Muscle of leg (tissue), 11 donors: ENCODE measurements around the gene RPS19BP1. TPM values are rescaled to one million over a fixed set of nuclear protein-coding genes. Genes with fewer than 3 reads are reported as not detected.
"Not testable (repeated sequence)": the region's sequence is repeated elsewhere in the genome, so short reads cannot be mapped to it uniquely, and the experiment has no call there.

Source experiments
- DNase-seq: peaks from one replicate; pipeline ENCODE4 v3.0.0; 2013
- H3K27ac ChIP-seq: one replicate; pipeline ENCODE4 v1.5.1; 2013; ENCODE audit warnings: mild to moderate bottlenecking, low read length, control low read depth
- H3K27me3 ChIP-seq: one replicate; pipeline ENCODE4 v1.6.1; 2013; ENCODE audit warnings: low read length; ENCODE audit not compliant: control insufficient read depth, insufficient read depth
- H3K36me3 ChIP-seq: one replicate; pipeline ENCODE4 v1.6.1; 2013; ENCODE audit warnings: low read length; ENCODE audit not compliant: control insufficient read depth, insufficient read depth
- H3K4me1 ChIP-seq: one replicate; pipeline ENCODE4 v1.6.1; 2013; ENCODE audit warnings: low read length; ENCODE audit not compliant: control insufficient read depth, insufficient read depth
- H3K4me3 ChIP-seq: one replicate; pipeline ENCODE4 v1.5.1; 2013; ENCODE audit warnings: low read length, control low read depth
- H3K9me3 ChIP-seq: replicated peaks from 2 replicates; pipeline ENCODE4 v1.6.1; 2013; ENCODE audit warnings: low read depth, low read length; ENCODE audit not compliant: control insufficient read depth
- WGBS: methylation state at CpG from one replicate; pipeline ENCODE4 v1.1.5; 2013; ENCODE audit warnings: missing lambda C conversion rate; ENCODE audit not compliant: insufficient coverage; 5-methylcytosine and 5-hydroxymethylcytosine counted together
- polyA plus RNA-seq, 8 donors: library from polyadenylated mRNA; unstranded; fragments of 120-200 nt; gene quantifications; one replicate each; pipeline versions ENCODE4 v1.2.1 to v1.2.3, GENCODE V29; 2013; ENCODE audit warnings: inconsistent platforms in 1 of 8, low replicate concordance in 1 of 8; ENCODE audit not compliant: insufficient read length in 8 of 8, insufficient read depth in 1 of 8
- total RNA-seq: library from RNA; stranded (reverse); fragments of 120-200 nt; gene quantifications from one replicate; pipeline ENCODE4 v1.2.4, GENCODE V29; 2013

The RPS19BP1 gene
- total and polyA plus RNA-seq, 9 donors, result 43.2 to 66.6 (median 52.9) TPM

GRCh38 chr22:39517470-39517869 is 15.1 kb downstream of the RPS19BP1 start:
- Histone ChIP-seq H3K27ac (no peak overlapping the region), H3K9me3 (no peaks in the 10 kb centered on the region), H3K4me1 (peaks cover 26% of the 10 kb centered on the region), H3K4me3 (no peak overlapping the region), H3K36me3 (peaks cover 62% of the 10 kb centered on the region), H3K27me3 (peaks cover 3% of the 10 kb centered on the region)
- WGBS, result 82% methylated on average over 3 of the region's 3 CpGs
- DNase-seq, result no peak

GRCh38 chr22:39515266-39516050 is 17.1 kb downstream of the RPS19BP1 start:
- Histone ChIP-seq H3K4me1 (peaks cover 14% of the 10 kb centered on the region), H3K4me3 (no peak overlapping the region), H3K27ac (no peak overlapping the region), H3K9me3 (no peaks in the 10 kb centered on the region), H3K27me3 (peaks cover under 1% of the 10 kb centered on the region), H3K36me3 (peaks cover 64% of the 10 kb centered on the region)
- DNase-seq, result no peak
- 92% methylated on average over 8 of the region's 12 CpGs for WGBS

- H3K4me1 ChIP-seq, result peaks cover 14% of the 10 kb centered on the region
- no peaks in the 10 kb centered on the region for H3K27me3 ChIP-seq
- no peak overlapping the region for H3K4me3 ChIP-seq
- no peak for DNase-seq
- H3K36me3 ChIP-seq, result peaks cover 70% of the 10 kb centered on the region
- H3K9me3 ChIP-seq, result no peaks in the 10 kb centered on the region
- WGBS, result 19% methylated on average over 3 of the region's 8 CpGs
- H3K27ac ChIP-seq, result no peak overlapping the region
Measured at GRCh38 chr22:39514373-39514973, 18.1 kb downstream of the RPS19BP1 start.

- WGBS, result 86% methylated on average over 18 of the region's 18 CpGs
- Histone ChIP-seq H3K27ac (no peak overlapping the region), H3K36me3 (peaks cover 75% of the 10 kb centered on the region), H3K27me3 (no peaks in the 10 kb centered on the region), H3K9me3 (no peaks in the 10 kb centered on the region), H3K4me1 (peaks cover 7% of the 10 kb centered on the region), H3K4me3 (no peak overlapping the region)
- no peak for DNase-seq
Measured at GRCh38 chr22:39513791-39514190, 18.8 kb downstream of the RPS19BP1 start.

- peaks cover 77% of the 10 kb centered on the region for H3K36me3 ChIP-seq
- H3K27ac ChIP-seq, result no peak overlapping the region
- H3K9me3 ChIP-seq, result no peaks in the 10 kb centered on the region
- WGBS, result 94% methylated on average over 9 of the region's 10 CpGs
- H3K4me1 ChIP-seq, result no peaks in the 10 kb centered on the region
- no peak for DNase-seq
- no peaks in the 10 kb centered on the region for H3K27me3 ChIP-seq
- no peak overlapping the region for H3K4me3 ChIP-seq
Measured at GRCh38 chr22:39512026-39512425, 20.5 kb downstream of the RPS19BP1 start.

GRCh38 chr22:39511226-39511625 is 21.3 kb downstream of the RPS19BP1 start:
- H3K9me3 ChIP-seq, result no peaks in the 10 kb centered on the region
- no peaks in the 10 kb centered on the region for H3K4me1 ChIP-seq
- WGBS, result 94% methylated on average over 9 of the region's 13 CpGs
- H3K36me3 ChIP-seq, result peaks cover 81% of the 10 kb centered on the region
- H3K27me3 ChIP-seq, result no peaks in the 10 kb centered on the region
- no peak overlapping the region for H3K4me3 ChIP-seq
- H3K27ac ChIP-seq, result no peak overlapping the region
- no peak for DNase-seq

GRCh38 chr22:39510529-39511149 is 21.9 kb downstream of the RPS19BP1 start:
- H3K4me3 ChIP-seq, result no peak overlapping the region
- H3K27ac ChIP-seq, result no peak overlapping the region
- H3K27me3 ChIP-seq, result no peaks in the 10 kb centered on the region
- no peaks in the 10 kb centered on the region for H3K4me1 ChIP-seq
- no peak for DNase-seq
- WGBS, result no CpG with 5 or more reads among the region's 4 CpGs
- H3K36me3 ChIP-seq, result peaks cover 81% of the 10 kb centered on the region
- no peaks in the 10 kb centered on the region for H3K9me3 ChIP-seq

- peaks cover 77% of the 10 kb centered on the region for H3K36me3 ChIP-seq
Measured at GRCh38 chr22:39508393-39508792, 24.2 kb downstream of the RPS19BP1 start.

GRCh38 chr22:39507021-39507420 is 25.5 kb downstream of the RPS19BP1 start:
- H3K36me3 ChIP-seq, result peaks cover 66% of the 10 kb centered on the region
- H3K4me3 ChIP-seq, DNase-seq, H3K9me3 ChIP-seq, H3K27me3 ChIP-seq, H3K4me1 ChIP-seq, H3K27ac ChIP-seq: not testable (repeated sequence)
- WGBS, result 88% methylated on average over 8 of the region's 10 CpGs

More at GRCh38 chr22:39508393-39508792, 24.2 kb downstream of the RPS19BP1 start:
- Histone ChIP-seq H3K27me3 (no peaks in the 10 kb centered on the region), H3K4me1 (peaks cover 3% of the 10 kb centered on the region), H3K4me3 (no peak overlapping the region), H3K9me3 (no peaks in the 10 kb centered on the region), H3K27ac (no peak overlapping the region)
- DNase-seq, result no peak
- no CpG with 5 or more reads among the region's 4 CpGs for WGBS

GRCh38 chr22:39504071-39504470 is 28.5 kb downstream of the RPS19BP1 start:
- H3K4me3 ChIP-seq, result no peak overlapping the region
- peaks cover 17% of the 10 kb centered on the region for H3K4me1 ChIP-seq

More at GRCh38 chr22:39504071-39504470, 28.5 kb downstream of the RPS19BP1 start:
- DNase-seq, result no peak
- Histone ChIP-seq H3K9me3 (no peaks in the 10 kb centered on the region), H3K27me3 (no peaks in the 10 kb centered on the region), H3K27ac (no peak overlapping the region), H3K36me3 (peaks cover 44% of the 10 kb centered on the region)
- 93% methylated on average over 11 of the region's 16 CpGs for WGBS
